WTC11 (cell line): ENCODE results near the gene ZNF335. TPM values are rescaled to one million over a fixed set of nuclear protein-coding genes. Genes with fewer than 3 reads are reported as not detected.

ENCODE experiments used
- ATAC-seq: fragments of 200-7000 bp; cut with Tn5 transposase; 2 replicates; pipeline ENCODE4 v1.10.0; 2021; ENCODE audit warnings: mild to moderate bottlenecking, moderate library complexity
- CTCF ChIA-PET: fragments of 300-600 bp; sonication (Branson Sonifier 250); formaldehyde crosslinking; loops from one replicate; lab custom pipeline; 2021; ENCODE audit warnings: antibody characterized with exemption; lab: Charles Lee
- POLR2A ChIA-PET: fragments of 350-600 bp; sonication (Branson Sonifier 250); formaldehyde crosslinking; loops from one replicate; lab custom pipeline; 2021; ENCODE audit warnings: antibody characterized with exemption; lab: Charles Lee
- DNase-seq: peaks from one replicate; pipeline ENCODE4 v3.0.0; 2021; ENCODE audit warnings: low spot score
- H3K27ac Mint-ChIP-seq: 2 replicates; pipeline ENCODE4 v1.8.0; 2021; ENCODE audit warnings: mixed read lengths
- H3K27me3 Mint-ChIP-seq: 2 replicates; pipeline ENCODE4 v1.8.0; 2021; ENCODE audit warnings: low read depth, mild to moderate bottlenecking, moderate library complexity, mixed read lengths
- H3K36me3 Mint-ChIP-seq: 2 replicates; pipeline ENCODE4 v1.8.0; 2021; ENCODE audit warnings: mixed read lengths
- H3K4me1 Mint-ChIP-seq: 2 replicates; pipeline ENCODE4 v1.8.0; 2022; ENCODE audit warnings: mixed read lengths
- H3K4me3 Mint-ChIP-seq: 2 replicates; pipeline ENCODE4 v1.8.0; 2021; ENCODE audit warnings: mild to moderate bottlenecking, moderate library complexity, mixed read lengths
- H3K9me3 Mint-ChIP-seq: 2 replicates; pipeline ENCODE4 v1.8.0; 2021; ENCODE audit warnings: mixed read lengths
- ATF3 ChIP-seq: sonication (generic); formaldehyde crosslinking; conservative IDR thresholded peaks from 2 replicates; pipeline ENCODE4 v1.8.1; 2022; ENCODE audit warnings: mild to moderate bottlenecking, missing genetic modification reagents
- E2F4 ChIP-seq: sonication (generic); formaldehyde crosslinking; IDR thresholded peaks from 2 replicates; pipeline ENCODE4 v1.8.1; 2022; ENCODE audit warnings: low read depth, mild to moderate bottlenecking, moderate library complexity, missing genetic modification reagents, borderline replicate concordance
- FOXP1 ChIP-seq: sonication (generic); formaldehyde crosslinking; IDR thresholded peaks from 2 replicates; pipeline ENCODE4 v1.8.0; 2022; ENCODE audit warnings: missing genetic modification reagents, mild to moderate bottlenecking, moderate library complexity, borderline replicate concordance
- GRHL2 ChIP-seq: fragments of 250-450 bp; sonication (Bioruptor Pico); IDR thresholded peaks from 2 replicates; pipeline ENCODE4 v1.8.0; 2022; ENCODE audit warnings: mild to moderate bottlenecking, moderate library complexity; ENCODE audit not compliant: insufficient replicate concordance, severe bottlenecking
- IRF1 ChIP-seq: sonication (generic); formaldehyde crosslinking; IDR thresholded peaks from 2 replicates; pipeline ENCODE4 v1.8.0; 2023; ENCODE audit warnings: missing genetic modification reagents
- JAZF1 ChIP-seq: fragments of 250-450 bp; sonication (Bioruptor Pico); IDR thresholded peaks from 2 replicates; pipeline ENCODE4 v1.9.0; 2021; ENCODE audit warnings: moderate library complexity, mild to moderate bottlenecking, inconsistent platforms
- KAT7 ChIP-seq: sonication (generic); formaldehyde crosslinking; IDR thresholded peaks from 2 replicates; pipeline ENCODE4 v1.8.1; 2023; ENCODE audit warnings: missing genetic modification reagents, mild to moderate bottlenecking, borderline replicate concordance
- OVOL2 ChIP-seq: fragments of 250-450 bp; sonication (Bioruptor Pico); IDR thresholded peaks from 2 replicates; pipeline ENCODE4 v1.9.0; 2021; ENCODE audit warnings: mild to moderate bottlenecking, borderline replicate concordance
- PRDM15 ChIP-seq: sonication (generic); formaldehyde crosslinking; IDR thresholded peaks from 2 replicates; pipeline ENCODE4 v1.8.0; 2022; ENCODE audit warnings: missing genetic modification reagents
- SMAD4 ChIP-seq: sonication (generic); formaldehyde crosslinking; IDR thresholded peaks from 2 replicates; pipeline ENCODE4 v1.8.0; 2022; ENCODE audit warnings: mild to moderate bottlenecking, missing genetic modification reagents
- SOX15 ChIP-seq: fragments of 250-450 bp; sonication (Bioruptor Pico); IDR thresholded peaks from 2 replicates; pipeline ENCODE4 v1.9.0; 2021; ENCODE audit warnings: mild to moderate bottlenecking
- ZBTB21 ChIP-seq: sonication (generic); formaldehyde crosslinking; IDR thresholded peaks from 2 replicates; pipeline ENCODE4 v1.8.1; 2023; ENCODE audit warnings: mild to moderate bottlenecking, missing genetic modification reagents, borderline replicate concordance
- ZMAT4 ChIP-seq: fragments of 250-450 bp; sonication (Bioruptor Pico); IDR thresholded peaks from 2 replicates; pipeline ENCODE4 v1.9.0; 2021; ENCODE audit warnings: mild to moderate bottlenecking
- ZNF138 ChIP-seq: sonication (generic); formaldehyde crosslinking; conservative IDR thresholded peaks from 2 replicates; pipeline ENCODE4 v1.8.1; 2022; ENCODE audit warnings: mild to moderate bottlenecking, moderate library complexity, missing genetic modification reagents
- ZNF232 ChIP-seq: sonication (generic); formaldehyde crosslinking; IDR thresholded peaks from 2 replicates; pipeline ENCODE4 v1.8.0; 2022; ENCODE audit warnings: mild to moderate bottlenecking, missing genetic modification reagents
- ZNF281 ChIP-seq: sonication (generic); formaldehyde crosslinking; IDR thresholded peaks from 2 replicates; pipeline ENCODE4 v1.8.0; 2023; ENCODE audit warnings: mild to moderate bottlenecking, missing genetic modification reagents
- ZNF425 ChIP-seq: fragments of 250-450 bp; sonication (Bioruptor Pico); conservative IDR thresholded peaks from 2 replicates; pipeline ENCODE4 v1.9.0; 2021; ENCODE audit warnings: mild to moderate bottlenecking
- ZNF512 ChIP-seq: sonication (generic); formaldehyde crosslinking; IDR thresholded peaks from 2 replicates; pipeline ENCODE4 v1.8.1; 2022; ENCODE audit warnings: missing genetic modification reagents, borderline replicate concordance
- total RNA-seq: library from RNA; stranded (reverse); gene quantifications from 3 replicates; pipeline ENCODE4 v1.2.3, GENCODE V29; 2021

The ZNF335 gene
- total RNA-seq, 1 experiment from 2014 or later = 20.0 TPM

GRCh38 chr20:45998761-45999160 lies 26.8 kb upstream of the ZNF335 start:
- no peaks in the 10 kb centered on the region; the same call in 1 of the 2 replicates for H3K27me3 Mint-ChIP-seq
- TF ChIP-seq KAT7 (CRISPR knock-in tag) (no peak), GRHL2 (CRISPR knock-in tag) (no peak), ZMAT4 (CRISPR knock-in tag) (no peak), JAZF1 (CRISPR knock-in tag) (no peak)
- H3K9me3 Mint-ChIP-seq = no peaks in the 10 kb centered on the region
- no peaks in the 10 kb centered on the region for H3K36me3 Mint-ChIP-seq
- no peak for DNase-seq
- CTCF ChIA-PET = interaction anchor here (1.1 to 11.0 kb wide), 5 partner anchors 9 to 60 kb away, joined by 3 to 114 read pairs (median 8); partner anchors contain the start of gene MMP9
- no peak overlapping the region for H3K4me3 Mint-ChIP-seq
- POLR2A ChIA-PET = interaction anchor here (1.0 kb wide), 1 partner anchor 69 kb away, joined by 3 read pairs; no protein-coding TSS in a partner anchor
- ATAC-seq = no peak
- H3K4me1 Mint-ChIP-seq = peaks cover 66% of the 10 kb centered on the region
- H3K27ac Mint-ChIP-seq = peak overlapping the region; percentile 68; the same call in 1 of the 2 replicates

GRCh38 chr20:45998337-45998736 lies 26.3 kb upstream of the ZNF335 start:
- DNase-seq (no peak), ATAC-seq (no peak)
- no peak overlapping the region for H3K27ac Mint-ChIP-seq
- no peaks in the 10 kb centered on the region; the same call in 1 of the 2 replicates for H3K27me3 Mint-ChIP-seq
- H3K36me3 Mint-ChIP-seq = no peaks in the 10 kb centered on the region
- H3K4me1 Mint-ChIP-seq = peaks cover 66% of the 10 kb centered on the region
- no peaks in the 10 kb centered on the region for H3K9me3 Mint-ChIP-seq
- H3K4me3 Mint-ChIP-seq = no peak overlapping the region
- CTCF ChIA-PET = interaction anchor here (1.1 to 11.0 kb wide), 4 partner anchors 10 to 30 kb away, joined by 3 to 114 read pairs (median 16); partner anchors contain the start of gene MMP9
- POLR2A ChIA-PET = interaction anchor here (1.0 kb wide), 1 partner anchor 69 kb away, joined by 3 read pairs; no protein-coding TSS in a partner anchor
- TF ChIP-seq ZNF138 (CRISPR knock-in tag) (no peak), IRF1 (no peak), GRHL2 (CRISPR knock-in tag) (no peak), ZNF232 (CRISPR knock-in tag) (no peak), ATF3 (CRISPR knock-in tag) (no peak), OVOL2 (CRISPR knock-in tag) (no peak), ZNF425 (CRISPR knock-in tag) (no peak), PRDM15 (CRISPR knock-in tag) (no peak), SMAD4 (no peak), ZNF281 (CRISPR knock-in tag) (no peak), ZBTB21 (CRISPR knock-in tag) (no peak), FOXP1 (CRISPR knock-in tag) (no peak), SOX15 (CRISPR knock-in tag) (no peak), E2F4 (CRISPR knock-in tag) (no peak), ZNF512 (no peak)
